ENCODE data around the gene HDAC10.
A peak's percentile ranks its signal among the peaks of the same experiment; 100 is the strongest.

Gene HDAC10

DNA sequence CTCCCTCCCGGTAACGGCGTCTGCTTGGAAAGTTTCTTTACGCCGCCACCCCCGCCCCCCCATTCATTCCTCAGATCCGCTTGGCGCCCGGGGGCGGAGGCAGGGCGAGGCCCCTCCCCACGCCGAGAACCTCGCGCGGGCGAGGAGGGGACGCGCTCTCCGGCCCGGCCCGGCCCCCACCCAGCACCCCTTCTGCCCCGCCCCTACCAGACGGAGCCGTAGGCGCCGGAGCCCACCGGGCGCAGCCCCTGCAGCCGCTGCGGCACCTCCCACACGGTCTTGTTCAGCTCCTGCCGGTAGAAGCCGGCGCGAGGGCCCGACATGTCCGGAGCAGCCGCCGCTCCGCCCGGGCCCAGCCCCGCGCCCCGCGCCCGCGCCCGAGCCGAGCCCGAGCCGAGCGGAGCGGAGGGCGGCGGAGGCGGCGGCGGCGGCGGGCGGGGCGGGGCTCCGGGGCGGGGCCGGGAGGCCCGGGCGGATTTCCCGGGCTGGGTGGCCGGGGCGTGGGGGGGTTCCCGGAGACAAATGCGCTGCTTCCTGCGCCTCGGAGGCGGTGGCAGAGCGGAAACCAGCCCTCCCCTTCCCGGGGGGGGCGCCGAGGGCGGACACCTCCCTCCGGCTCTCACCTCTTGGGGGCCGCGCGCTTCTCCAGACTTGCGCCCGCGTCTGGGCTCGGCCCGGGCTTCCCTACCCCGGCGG is 19.1 kb upstream of the HDAC10 start, which contains the start of gene MAPK11:
Gene MAPK11, minus strand, starts transcription at position 411 of the 696 bp plus-strand sequence. Its CDS starts 88 bp downstream, at position 323.
- peak within 1 kb of the TSS; percentile 59 for H3K4me3 ChIP-seq (ENCODE audit: control insufficient read depth, low read depth, low read length)
- no peak for DNase-seq (ENCODE audit: low read depth)
- TF ChIP-seq, protein P1, sequence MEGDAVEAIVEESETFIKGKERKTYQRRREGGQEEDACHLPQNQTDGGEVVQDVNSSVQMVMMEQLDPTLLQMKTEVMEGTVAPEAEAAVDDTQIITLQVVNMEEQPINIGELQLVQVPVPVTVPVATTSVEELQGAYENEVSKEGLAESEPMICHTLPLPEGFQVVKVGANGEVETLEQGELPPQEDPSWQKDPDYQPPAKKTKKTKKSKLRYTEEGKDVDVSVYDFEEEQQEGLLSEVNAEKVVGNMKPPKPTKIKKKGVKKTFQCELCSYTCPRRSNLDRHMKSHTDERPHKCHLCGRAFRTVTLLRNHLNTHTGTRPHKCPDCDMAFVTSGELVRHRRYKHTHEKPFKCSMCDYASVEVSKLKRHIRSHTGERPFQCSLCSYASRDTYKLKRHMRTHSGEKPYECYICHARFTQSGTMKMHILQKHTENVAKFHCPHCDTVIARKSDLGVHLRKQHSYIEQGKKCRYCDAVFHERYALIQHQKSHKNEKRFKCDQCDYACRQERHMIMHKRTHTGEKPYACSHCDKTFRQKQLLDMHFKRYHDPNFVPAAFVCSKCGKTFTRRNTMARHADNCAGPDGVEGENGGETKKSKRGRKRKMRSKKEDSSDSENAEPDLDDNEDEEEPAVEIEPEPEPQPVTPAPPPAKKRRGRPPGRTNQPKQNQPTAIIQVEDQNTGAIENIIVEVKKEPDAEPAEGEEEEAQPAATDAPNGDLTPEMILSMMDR (IDR thresholded peaks at IDR 0.05; ENCODE audit: control insufficient read depth, insufficient read depth, low read depth, low read length, missing control alignments) = no peak

DNA sequence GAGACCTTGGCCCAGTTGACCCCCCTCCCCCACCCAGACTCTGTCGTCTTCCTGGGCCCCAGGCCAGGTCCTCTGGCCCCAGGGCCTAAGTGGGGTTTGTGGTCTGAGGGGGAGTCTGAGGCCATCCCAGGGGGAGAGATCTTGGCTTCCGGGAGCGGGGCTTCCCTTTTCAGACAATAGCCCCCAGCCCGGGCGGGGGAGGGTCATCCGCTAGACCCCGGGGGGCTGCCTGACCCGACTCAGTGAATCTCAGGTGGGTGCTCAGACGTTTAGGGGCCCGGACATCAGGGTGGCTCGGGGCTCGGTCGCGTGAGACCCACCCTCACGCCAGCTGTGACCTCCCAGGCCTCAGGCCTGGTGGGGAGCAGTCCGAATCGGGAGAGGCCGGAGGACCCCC is 18.5 kb upstream of the HDAC10 start:
- TF ChIP-seq, protein P1 (IDR thresholded peaks at IDR 0.05; ENCODE audit: control insufficient read depth, insufficient read depth, low read depth, low read length, missing control alignments) = no peak
- DNase-seq (ENCODE audit: low read depth) = no peak
- H3K4me3 ChIP-seq (ENCODE audit: control insufficient read depth, low read depth, low read length) = peak overlapping the region; percentile 59

DNA sequence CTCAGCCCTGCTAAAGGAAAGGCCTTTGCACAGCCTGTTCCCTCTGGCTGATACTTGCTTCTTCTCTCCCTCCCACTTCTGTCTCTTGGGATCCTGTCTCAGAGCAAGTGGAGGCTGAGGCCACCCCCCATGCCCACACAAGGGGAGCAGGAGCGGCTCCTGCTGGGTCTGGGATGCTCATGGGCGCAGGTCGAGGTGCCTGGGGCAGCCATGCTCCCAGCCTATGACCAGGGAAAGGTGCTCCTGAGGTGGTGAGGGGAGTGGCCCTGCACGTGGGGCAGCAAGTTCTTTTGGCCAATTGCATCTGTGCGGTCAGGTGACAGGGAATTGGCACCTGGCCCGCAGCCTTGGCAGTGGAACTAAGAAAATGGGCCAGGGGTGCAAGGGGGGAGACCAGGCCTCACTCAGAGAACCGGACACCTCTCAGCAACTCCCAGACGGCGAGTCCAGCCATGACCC is 17.6 kb upstream of the HDAC10 start:
- DNase-seq (ENCODE audit: low read depth) = no peak
- H3K4me3 ChIP-seq (ENCODE audit: control insufficient read depth, low read depth, low read length) = no peak overlapping the region
- TF ChIP-seq, protein P1 (IDR thresholded peaks at IDR 0.05; ENCODE audit: control insufficient read depth, insufficient read depth, low read depth, low read length, missing control alignments) = no peak

DNA sequence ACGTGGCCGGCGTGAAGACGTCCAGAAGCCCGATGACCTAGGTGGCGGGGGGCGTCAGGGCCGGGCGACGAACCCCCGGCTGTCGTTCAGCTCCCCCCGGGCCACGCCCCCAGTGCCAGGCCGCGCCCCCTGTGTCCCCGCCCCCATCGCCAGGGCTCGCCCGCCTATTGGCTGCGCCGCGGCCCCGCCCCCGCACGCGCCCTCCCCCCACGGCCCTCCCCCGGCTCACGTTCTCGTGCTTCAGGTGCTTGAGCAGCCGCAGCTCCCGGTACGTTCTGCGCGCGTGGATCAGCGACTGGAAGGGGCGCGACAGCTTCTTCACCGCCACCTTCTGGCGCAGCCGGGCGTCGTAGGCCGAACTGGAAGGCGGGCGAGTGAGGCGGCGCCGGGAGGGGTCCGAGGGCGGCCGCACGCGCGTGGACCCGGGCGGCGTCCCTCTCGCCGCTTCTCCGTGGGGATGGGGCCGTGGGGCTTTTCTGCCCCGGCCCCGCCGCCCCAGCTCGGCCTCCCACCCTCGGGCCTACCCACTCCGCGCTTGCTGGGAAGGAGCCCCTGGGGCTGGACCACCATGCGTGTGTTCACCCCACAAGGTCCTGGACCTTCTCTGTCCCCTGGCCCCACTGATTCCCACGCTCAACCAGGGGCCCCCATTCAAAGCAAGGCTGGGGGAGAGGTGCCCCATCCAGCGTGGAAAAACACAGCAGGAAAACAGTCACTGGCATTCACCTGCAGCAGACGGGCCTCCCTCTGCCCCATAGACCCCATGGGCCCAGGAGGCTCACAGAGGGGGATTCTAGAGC is 16.7 kb upstream of the HDAC10 start:
- H3K4me3 ChIP-seq (ENCODE audit: control insufficient read depth, low read depth, low read length) = peak overlapping the region; percentile 26
- DNase-seq (ENCODE audit: low read depth) = no peak
- TF ChIP-seq, protein P1 (IDR thresholded peaks at IDR 0.05; ENCODE audit: control insufficient read depth, insufficient read depth, low read depth, low read length, missing control alignments) = peak; percentile 33

DNA sequence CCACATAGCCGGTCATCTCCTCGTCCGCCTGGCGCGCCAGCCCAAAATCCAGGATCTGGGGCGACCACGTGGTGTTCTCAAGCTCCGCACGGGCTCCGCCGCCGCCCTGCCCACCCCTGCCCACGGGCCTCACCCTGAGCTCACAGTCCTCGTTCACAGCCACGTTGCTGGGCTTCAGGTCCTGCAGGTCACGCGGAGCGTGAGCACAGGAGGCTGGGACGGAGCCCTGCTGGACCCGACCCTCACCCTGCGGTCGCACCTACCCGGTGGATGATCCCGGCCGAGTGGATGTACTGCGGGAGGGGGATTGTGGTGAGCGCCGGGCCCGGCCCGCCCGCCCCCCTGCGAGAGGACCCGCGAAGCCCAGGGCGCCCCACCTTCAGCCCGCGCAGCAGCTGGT is 15.9 kb upstream of the HDAC10 start:
- DNase-seq (ENCODE audit: low read depth) = no peak
- H3K4me3 ChIP-seq (ENCODE audit: control insufficient read depth, low read depth, low read length) = no peak overlapping the region
- TF ChIP-seq, protein P1 (IDR thresholded peaks at IDR 0.05; ENCODE audit: control insufficient read depth, insufficient read depth, low read depth, low read length, missing control alignments) = no peak

DNA sequence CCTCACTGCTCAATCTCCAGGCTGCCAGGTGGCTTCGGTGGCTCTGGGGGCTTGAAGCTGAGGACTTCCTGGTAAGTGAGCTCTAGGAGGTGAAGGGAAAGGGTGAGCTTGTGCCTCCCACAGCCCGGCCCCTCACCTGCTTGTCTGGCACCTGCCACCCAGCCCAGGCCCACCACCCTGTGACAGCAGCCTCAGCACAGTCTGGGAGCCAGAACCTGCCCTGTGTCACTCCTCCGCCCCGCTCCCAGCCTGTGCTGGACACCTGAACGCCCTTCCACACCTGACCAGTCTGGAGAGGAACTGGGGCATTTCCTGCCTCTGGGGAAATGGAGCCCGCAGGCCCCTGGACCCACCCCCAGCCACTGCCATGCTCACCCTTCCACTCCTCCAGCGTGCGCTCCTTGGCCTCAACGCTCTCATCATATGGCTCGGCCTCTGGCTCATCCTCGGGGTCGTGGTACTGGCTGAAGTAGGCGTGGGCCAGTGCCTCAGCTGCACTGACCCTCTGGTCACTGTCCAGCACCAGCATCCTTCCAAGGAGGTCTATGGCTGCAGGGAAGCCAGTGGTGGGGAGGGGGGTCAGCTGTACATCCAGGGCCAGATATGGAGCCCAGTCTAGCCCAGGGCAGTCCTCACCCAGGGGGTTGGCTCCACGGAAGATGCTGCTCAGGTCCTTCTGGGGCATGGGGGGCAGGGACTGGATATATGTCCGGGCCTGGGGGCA is 14.0 kb upstream of the HDAC10 start:
- TF ChIP-seq, protein P1 (IDR thresholded peaks at IDR 0.05; ENCODE audit: control insufficient read depth, insufficient read depth, low read depth, low read length, missing control alignments) = no peak
- H3K4me3 ChIP-seq (ENCODE audit: control insufficient read depth, low read depth, low read length) = no peak overlapping the region
- no peak for DNase-seq (ENCODE audit: low read depth)

All from AG09309 (cell line).